ENCODE measurements around the gene GARNL3.

GARNL3 gene

GRCh38 chr9:127264462-127265219, at the start of gene GARNL3:
Gene GARNL3 (plus strand): TSS chr9:127264774. CDS start chr9:127264878, 104 bp downstream.
- DNase-seq: no peak

GRCh38 chr9:127215268-127216209, 49.0 kb upstream of the GARNL3 start:
- DNase-seq: no peak

GRCh38 chr9:127216210-127216887, 48.2 kb upstream of the GARNL3 start:
- DNase-seq: no peak

GRCh38 chr9:127216888-127217217, 47.7 kb upstream of the GARNL3 start:
- no peak for DNase-seq

GRCh38 chr9:127218818-127219217, 45.8 kb upstream of the GARNL3 start:
- no peak for DNase-seq

- DNase-seq: no peak
Observed at GRCh38 chr9:127219520-127219919, 45.1 kb upstream of the GARNL3 start.

GRCh38 chr9:127221695-127222094, 42.9 kb upstream of the GARNL3 start:
- DNase-seq: no peak

GRCh38 chr9:127222388-127223095, 42.0 kb upstream of the GARNL3 start:
- no peak for DNase-seq

- DNase-seq: no peak
Observed at GRCh38 chr9:127223266-127223665, 41.3 kb upstream of the GARNL3 start.

GRCh38 chr9:127223810-127224177, 40.8 kb upstream of the GARNL3 start:
- DNase-seq: no peak

GRCh38 chr9:127224178-127224882, 40.2 kb upstream of the GARNL3 start:
- peak; percentile 91 for DNase-seq

GRCh38 chr9:127224883-127225739, 39.5 kb upstream of the GARNL3 start:
- peak; percentile 93 for DNase-seq

GRCh38 chr9:127225801-127226625, 38.6 kb upstream of the GARNL3 start:
- DNase-seq: no peak

- no peak for DNase-seq
Observed at GRCh38 chr9:127229691-127230417, 34.7 kb upstream of the GARNL3 start.

- DNase-seq: no peak
Observed at GRCh38 chr9:127231666-127232065, 32.9 kb upstream of the GARNL3 start.

- DNase-seq: no peak
Observed at GRCh38 chr9:127232833-127233549, 31.6 kb upstream of the GARNL3 start.

GRCh38 chr9:127233550-127233949, 31.0 kb upstream of the GARNL3 start:
- DNase-seq: no peak

- DNase-seq: no peak
Observed at GRCh38 chr9:127233989-127234388, 30.6 kb upstream of the GARNL3 start.

- no peak for DNase-seq
Observed at GRCh38 chr9:127237801-127238200, 26.8 kb upstream of the GARNL3 start.
